GM21786 (cell line): ENCODE measurements around the gene KIAA1958.
"Not testable (repeated sequence)": the region's sequence is repeated elsewhere in the genome, so short reads cannot be mapped to it uniquely, and the experiment has no call there.

Experiments
- ATAC-seq: cut with Tn5 transposase; IDR thresholded peaks from one replicate; pipeline ENCODE4 v1.9.1; 2021; ENCODE audit not compliant: unreplicated experiment

The KIAA1958 gene

GRCh38 chr9:112489876-112490666 lies 3.4 kb downstream of the KIAA1958 start:
- no peak for ATAC-seq

GRCh38 chr9:112493393-112494137 lies 6.9 kb downstream of the KIAA1958 start:
- no peak for ATAC-seq

- ATAC-seq: no peak
Measured at GRCh38 chr9:112494153-112494552, 7.5 kb downstream of the KIAA1958 start.

- ATAC-seq: no peak
Measured at GRCh38 chr9:112495614-112496013, 9.0 kb downstream of the KIAA1958 start.

- ATAC-seq: no peak
Measured at GRCh38 chr9:112496074-112496722, 9.6 kb downstream of the KIAA1958 start.

- ATAC-seq: no peak
Measured at GRCh38 chr9:112500842-112501241, 14.2 kb downstream of the KIAA1958 start.

GRCh38 chr9:112501287-112501686 lies 14.7 kb downstream of the KIAA1958 start:
- ATAC-seq: no peak

- ATAC-seq: no peak
Measured at GRCh38 chr9:112502175-112502946, 15.7 kb downstream of the KIAA1958 start.

- ATAC-seq: no peak
Measured at GRCh38 chr9:112503170-112503569, 16.5 kb downstream of the KIAA1958 start.

GRCh38 chr9:112505086-112505485 lies 18.5 kb downstream of the KIAA1958 start:
- ATAC-seq: no peak

- ATAC-seq: no peak
Measured at GRCh38 chr9:112505607-112506006, 19.0 kb downstream of the KIAA1958 start.

GRCh38 chr9:112506571-112506970 lies 19.9 kb downstream of the KIAA1958 start:
- no peak for ATAC-seq

- no peak for ATAC-seq
Measured at GRCh38 chr9:112507001-112507680, 20.5 kb downstream of the KIAA1958 start.

GRCh38 chr9:112508377-112508776 lies 21.8 kb downstream of the KIAA1958 start:
- ATAC-seq: no peak

- not testable (repeated sequence) for ATAC-seq
Measured at GRCh38 chr9:112512377-112512776, 25.8 kb downstream of the KIAA1958 start.

- ATAC-seq: no peak
Measured at GRCh38 chr9:112516769-112517168, 30.1 kb downstream of the KIAA1958 start.

- ATAC-seq: no peak
Measured at GRCh38 chr9:112520069-112520468, 33.4 kb downstream of the KIAA1958 start.

GRCh38 chr9:112520656-112521055 lies 34.0 kb downstream of the KIAA1958 start:
- no peak for ATAC-seq

GRCh38 chr9:112526973-112527372 lies 40.3 kb downstream of the KIAA1958 start:
- ATAC-seq: no peak

- no peak for ATAC-seq
Measured at GRCh38 chr9:112527959-112528358, 41.3 kb downstream of the KIAA1958 start.
